Femur (tissue), 1 donor: ENCODE data around the gene COX5A.
A peak's percentile ranks its signal among the peaks of the same experiment; 100 is the strongest.
"Not testable (repeated sequence)": the region's sequence is repeated elsewhere in the genome, so short reads cannot be mapped to it uniquely, and the experiment has no call there.

Experiments used
- DNase-seq: peaks from one replicate; pipeline ENCODE4 v3.0.0-alpha.2; 2017

The COX5A gene

GRCh38 chr15:74955017-74955416, 17.1 kb upstream of the COX5A start:
- no peak for DNase-seq

DNA sequence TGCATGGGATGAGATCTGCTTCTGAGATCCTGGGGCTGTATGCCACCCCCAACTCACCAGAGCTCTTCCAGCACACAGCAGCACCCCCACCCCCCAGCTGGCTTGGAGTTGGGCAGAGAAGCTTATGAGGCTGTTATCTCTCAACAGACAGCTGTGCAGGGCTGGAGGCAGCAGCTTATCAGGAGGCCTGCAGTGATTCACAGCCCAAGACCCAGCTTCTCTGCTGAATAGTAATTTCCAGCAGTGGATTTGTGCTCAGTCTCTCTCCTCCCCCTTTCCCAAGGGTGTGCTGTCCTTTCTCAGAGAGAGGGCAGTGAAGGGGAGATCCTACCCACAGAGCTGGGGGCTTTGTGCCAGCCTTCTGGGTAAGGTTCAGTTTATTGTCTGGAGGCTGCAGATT, 16.6 kb upstream of the COX5A start:
- peak; percentile 22 for DNase-seq

DNA sequence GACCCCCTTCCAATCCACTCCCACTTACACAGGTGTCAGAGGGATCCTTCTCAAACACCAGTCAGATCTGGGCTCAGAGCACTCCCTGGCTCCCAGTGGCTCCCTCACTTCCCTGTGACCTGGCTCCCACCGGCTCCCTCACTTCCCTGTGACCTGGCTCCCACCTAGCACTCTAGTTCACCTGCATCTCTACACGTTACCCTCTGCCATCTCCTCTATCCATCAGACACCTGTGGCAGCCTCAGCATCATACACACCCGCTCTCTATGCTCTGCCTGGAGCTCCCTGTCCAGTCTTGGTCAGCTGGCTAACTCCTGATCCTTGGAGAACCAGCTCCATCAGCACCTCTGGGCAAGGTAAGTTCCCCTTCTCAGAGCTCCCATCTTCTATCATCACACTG, 13.1 kb upstream of the COX5A start:
- DNase-seq: no peak

GRCh38 chr15:74950078-74950908, 12.4 kb upstream of the COX5A start:
- DNase-seq: peak; percentile 82

DNA sequence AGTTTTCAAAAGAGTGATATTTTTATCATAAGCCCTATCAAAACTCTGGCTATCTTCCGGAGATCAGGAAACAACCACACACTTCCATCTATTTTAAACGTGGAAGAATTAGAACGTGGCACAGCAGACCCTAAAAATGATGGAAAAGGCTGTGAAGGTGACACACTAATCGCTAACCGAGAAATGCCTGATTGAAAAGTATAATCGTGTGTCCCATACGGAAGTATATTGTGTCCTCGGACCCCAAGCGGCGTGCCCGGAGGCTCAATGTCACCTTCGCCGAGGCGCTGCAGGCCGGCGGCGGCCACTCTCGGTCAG, 642 bp downstream of the COX5A start:
- no peak for DNase-seq

GRCh38 chr15:74935193-74935592, 2.7 kb downstream of the COX5A start:
- not testable (repeated sequence) for DNase-seq

DNA sequence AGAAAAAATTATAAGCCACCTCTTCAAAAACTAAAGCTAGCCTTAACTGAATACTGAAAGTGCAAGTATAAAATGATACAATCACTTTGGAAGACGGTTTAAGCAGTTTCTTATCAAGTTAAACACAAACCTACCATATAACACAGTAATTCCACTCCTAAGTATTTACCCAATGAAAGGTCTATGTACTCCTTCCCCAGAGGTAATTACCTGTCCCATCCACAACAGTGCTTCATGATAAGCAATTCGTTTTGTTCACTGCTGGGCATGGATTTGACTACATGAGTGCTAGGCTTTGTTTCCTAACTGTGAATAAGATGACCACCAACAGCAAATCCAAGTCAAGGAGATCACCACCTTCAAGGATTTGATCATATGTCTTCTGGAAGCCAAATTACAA, 4.3 kb downstream of the COX5A start:
- no peak for DNase-seq

DNA sequence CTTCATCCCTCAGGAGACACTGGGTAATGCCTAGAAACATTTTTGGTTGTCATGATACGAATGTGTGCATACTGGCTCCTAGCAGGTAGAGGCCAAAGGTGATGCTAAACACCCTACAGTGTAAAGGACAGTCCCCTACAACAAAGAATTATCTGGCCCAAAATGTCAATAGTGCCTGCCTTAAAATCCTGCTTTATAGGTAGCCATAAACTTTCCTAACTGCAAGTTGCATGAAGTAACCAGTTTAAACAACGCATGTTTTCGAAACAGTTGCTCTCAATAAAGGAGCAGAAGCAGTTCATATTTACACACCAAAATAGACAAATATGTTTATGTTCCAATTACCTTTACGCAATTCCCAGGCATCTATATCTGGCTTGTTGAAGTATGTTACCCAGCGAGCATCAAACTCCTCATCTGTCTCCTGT, 9.1 kb downstream of the COX5A start:
- no peak for DNase-seq

GRCh38 chr15:74924525-74924924, 13.3 kb downstream of the COX5A start:
- no peak for DNase-seq

GRCh38 chr15:74920456-74920855, 17.4 kb downstream of the COX5A start:
- no peak for DNase-seq

DNA sequence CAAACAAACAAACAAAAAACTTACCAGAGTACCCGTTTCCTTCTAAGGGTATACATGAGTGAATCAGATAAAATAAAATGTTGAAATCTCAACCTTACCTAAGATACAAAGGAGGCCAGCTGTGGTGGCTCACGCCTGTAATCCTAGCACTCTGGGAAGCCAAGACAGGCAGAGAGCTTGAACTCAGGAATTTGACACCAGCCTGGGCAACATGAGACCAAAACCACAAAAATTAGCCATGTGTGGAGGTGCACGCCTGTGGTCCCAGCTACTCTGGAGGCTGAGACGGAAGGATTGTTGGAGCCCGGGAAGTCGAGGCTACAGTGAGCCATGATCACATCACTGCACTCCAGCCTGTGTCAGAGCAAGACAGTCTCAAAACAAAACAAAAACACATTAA, 20.2 kb downstream of the COX5A start:
- DNase-seq: no peak

GRCh38 chr15:74913799-74914198, 24.1 kb downstream of the COX5A start:
- DNase-seq: not testable (repeated sequence)

DNA sequence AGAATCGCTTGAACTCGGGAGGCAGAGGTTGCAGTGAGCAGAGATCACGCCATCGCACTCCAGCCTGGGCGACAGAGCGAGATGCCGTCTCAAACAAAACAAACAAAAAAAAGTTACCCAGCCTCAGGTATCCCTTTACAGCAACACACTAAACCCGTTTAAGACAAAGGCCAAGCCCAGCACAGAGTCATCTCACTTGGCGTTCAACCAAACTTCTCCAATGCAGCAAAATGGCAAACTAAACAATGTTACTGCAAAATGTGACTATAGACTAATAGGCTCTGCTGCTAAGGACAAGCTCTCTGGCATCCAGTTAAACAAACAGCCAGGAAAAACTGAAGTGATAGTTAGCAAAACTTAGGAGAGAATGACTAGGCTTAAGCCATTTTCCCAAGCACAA, 24.8 kb downstream of the COX5A start:
- DNase-seq: no peak

DNA sequence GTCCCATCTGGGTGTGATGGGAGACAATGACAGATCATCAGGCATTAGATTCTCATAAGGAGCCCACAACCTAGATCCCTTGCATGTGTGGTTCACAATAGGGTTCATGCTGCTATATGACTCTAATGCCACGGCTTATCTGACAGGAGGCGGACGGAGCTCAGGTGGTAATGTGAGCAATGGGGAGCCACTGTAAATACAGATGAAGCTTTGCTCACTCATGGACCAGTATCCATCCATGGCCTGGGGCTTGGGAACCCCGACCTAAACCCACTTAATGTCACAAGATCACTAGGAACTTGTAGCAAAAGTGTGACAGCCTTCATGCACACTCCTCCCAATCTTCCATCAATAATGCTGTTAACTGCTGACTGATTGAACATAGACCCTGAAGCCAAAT, 29.2 kb downstream of the COX5A start:
- no peak for DNase-seq

- DNase-seq: no peak
Observed at GRCh38 chr15:74907163-74907870, 30.6 kb downstream of the COX5A start.

DNA sequence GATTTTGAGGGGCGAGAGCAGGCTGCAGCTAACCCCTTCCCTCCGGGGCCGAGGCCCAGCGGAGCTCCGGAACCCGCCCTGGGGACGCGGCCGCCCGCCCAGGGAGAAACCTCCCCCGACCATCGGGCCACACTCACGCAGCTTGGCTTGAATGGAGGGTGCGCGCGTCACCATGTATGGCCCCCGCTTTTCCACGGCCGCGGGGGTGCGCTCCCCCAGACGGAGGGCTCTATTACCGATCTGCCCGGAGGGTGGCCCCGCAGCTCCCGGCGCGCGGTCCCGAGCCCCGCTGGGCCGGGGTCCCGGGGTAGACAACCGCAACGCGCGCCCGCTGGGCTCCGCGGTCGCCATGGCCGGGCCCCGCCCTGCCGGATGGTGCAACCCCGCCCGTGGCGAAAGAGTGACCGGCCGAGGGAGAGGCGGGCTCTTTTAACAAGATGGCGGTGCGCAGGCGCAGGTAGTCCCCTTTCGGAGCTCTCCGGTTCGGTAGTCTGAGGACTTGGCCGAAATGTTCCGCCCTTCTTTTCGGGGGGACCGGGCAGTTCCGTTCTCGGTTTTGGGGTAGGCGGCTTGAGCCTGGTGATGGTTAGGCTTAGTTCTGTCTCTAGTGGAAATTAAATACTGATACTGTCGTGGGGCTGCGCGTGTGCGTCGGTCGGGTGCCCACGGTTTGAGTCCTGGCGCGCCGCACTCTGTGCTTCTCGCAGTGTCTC, 31.3 kb downstream of the COX5A start, which contains the start of gene FAM219B:
TSS of gene FAM219B (minus strand) at position 402 of the 713 bp plus-strand sequence. CDS start at position 351, 51 bp downstream.
- DNase-seq: peak; percentile 95

GRCh38 chr15:74906067-74906449, 31.8 kb downstream of the COX5A start:
- DNase-seq: no peak

DNA sequence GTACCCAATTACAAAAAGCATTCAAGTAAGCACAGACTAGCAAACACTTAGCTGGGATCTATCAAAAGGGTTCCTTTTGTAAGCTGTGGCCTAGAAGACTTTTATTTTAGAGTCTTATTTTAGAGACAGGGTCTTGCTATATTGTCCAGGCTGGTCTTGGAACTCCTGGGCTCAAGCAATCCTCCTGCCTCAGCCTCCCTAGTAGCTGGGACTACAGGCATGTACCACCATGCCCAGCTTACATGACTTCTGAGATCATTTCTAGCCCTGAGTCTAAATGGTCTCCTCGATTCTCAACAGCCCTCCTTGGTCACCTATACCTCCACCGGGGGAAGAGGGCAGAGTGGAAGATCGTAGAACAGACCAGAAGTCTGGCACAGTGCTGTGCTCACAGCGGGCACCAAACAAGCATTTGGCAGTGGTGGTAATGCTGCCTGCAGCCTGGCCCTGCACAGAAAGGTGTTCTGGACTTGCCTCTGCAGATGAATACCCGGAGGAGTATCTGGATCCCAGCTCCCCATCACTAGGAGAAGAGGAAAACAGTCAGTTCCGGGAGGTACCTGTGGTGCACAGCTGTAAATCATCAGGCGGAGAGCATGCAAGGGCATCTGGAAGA, 33.6 kb downstream of the COX5A start:
- no peak for DNase-seq

DNA sequence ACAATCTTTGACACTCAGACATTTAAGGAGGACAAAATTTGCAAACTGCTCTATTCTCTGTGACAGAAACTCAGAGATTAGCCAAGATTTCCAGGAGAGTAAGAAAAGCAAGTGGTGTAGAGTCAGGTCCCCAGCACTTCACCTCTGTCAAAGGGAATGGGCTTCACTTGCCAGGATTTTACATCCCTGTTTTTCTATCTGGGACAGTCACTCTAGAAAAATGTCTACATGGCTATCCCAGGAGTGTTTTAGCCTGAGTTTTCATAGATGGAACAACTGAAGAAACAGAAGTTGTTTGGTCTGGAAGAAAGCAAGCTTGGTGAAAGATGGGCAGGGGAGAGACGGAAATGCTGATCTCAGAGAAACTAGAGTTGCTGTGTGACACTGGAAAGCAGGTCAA, 34.2 kb downstream of the COX5A start:
- no peak for DNase-seq

- DNase-seq: no peak
Observed at GRCh38 chr15:74902295-74903075, 35.4 kb downstream of the COX5A start.

- DNase-seq: peak; percentile 56
Observed at GRCh38 chr15:74901612-74902063, 36.2 kb downstream of the COX5A start.

DNA sequence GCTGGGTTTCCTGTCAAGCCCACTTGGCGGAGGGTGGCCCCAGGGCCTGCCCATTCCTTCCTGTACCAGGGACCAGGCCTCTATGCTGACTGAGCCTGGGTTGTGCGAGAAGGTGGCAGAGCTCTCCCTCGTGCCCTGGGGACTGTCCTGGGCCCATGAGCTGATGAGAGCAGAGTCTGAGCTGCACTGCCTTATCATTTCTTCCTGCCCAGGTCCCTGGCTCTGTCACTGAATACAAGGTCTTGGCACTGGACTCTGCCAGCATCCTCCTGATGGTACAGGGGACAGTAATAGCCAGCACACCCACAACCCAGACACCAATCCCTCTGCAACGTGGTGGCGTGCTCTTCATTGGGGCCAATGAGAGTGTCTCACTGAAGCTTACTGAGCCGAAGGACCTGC, 40.6 kb downstream of the COX5A start:
- no peak for DNase-seq
